WERI-Rb-1 (cell line): ENCODE data around the gene PMF1.

Source experiments
- DNase-seq: peaks from one replicate; pipeline ENCODE4 v3.0.0-alpha.2; 2020
- H3K27ac ChIP-seq: fragments of 250-450 bp; sonication (Bioruptor Pico); 2 replicates; pipeline ENCODE4 v1.5.1; 2020; ENCODE audit warnings: mild to moderate bottlenecking, moderate library complexity
- H3K27me3 ChIP-seq: fragments of 250-450 bp; sonication (Bioruptor Pico); 2 replicates; pipeline ENCODE4 v1.5.1; 2021; ENCODE audit warnings: mild to moderate bottlenecking, low read depth, moderate library complexity; ENCODE audit not compliant: insufficient read depth, severe bottlenecking
- H3K36me3 ChIP-seq: fragments of 250-450 bp; sonication (Bioruptor Pico); 2 replicates; pipeline ENCODE4 v1.5.1; 2020; ENCODE audit warnings: mild to moderate bottlenecking, moderate library complexity
- H3K4me3 ChIP-seq: 2 replicates; pipeline ENCODE4 v1.5.1; 2011; ENCODE audit warnings: low read depth, mild to moderate bottlenecking, control low read depth, low read length
- H3K9me3 ChIP-seq: fragments of 250-450 bp; sonication (Bioruptor Pico); 2 replicates; pipeline ENCODE4 v1.5.1; 2021; ENCODE audit warnings: mild to moderate bottlenecking, moderate library complexity; ENCODE audit not compliant: severe bottlenecking
- TF ChIP-seq, protein P1 (sequence below): IDR thresholded peaks from 2 replicates; pipeline ENCODE4 v1.5.1; 2011; ENCODE audit warnings: low read depth, mild to moderate bottlenecking, control low read depth, inconsistent platforms, low read length

PMF1 gene

DNA sequence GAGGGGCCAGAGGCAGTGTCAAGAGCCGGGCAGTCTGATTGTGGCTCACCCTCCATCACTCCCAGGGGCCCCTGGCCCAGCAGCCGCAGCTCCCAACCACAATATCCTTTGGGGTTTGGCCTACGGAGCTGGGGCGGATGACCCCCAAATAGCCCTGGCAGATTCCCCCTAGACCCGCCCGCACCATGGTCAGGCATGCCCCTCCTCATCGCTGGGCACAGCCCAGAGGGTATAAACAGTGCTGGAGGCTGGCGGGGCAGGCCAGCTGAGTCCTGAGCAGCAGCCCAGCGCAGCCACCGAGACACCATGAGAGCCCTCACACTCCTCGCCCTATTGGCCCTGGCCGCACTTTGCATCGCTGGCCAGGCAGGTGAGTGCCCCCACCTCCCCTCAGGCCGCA, 29.1 kb downstream of the PMF1 start, which contains the start of gene BGLAP:
TSS of gene BGLAP (plus strand) at position 259 of the 400 bp plus-strand sequence. CDS start at position 307, 48 bp downstream.
- peaks cover 42% of the 10 kb centered on the region for H3K36me3 ChIP-seq
- peaks cover 11% of the 10 kb centered on the region for H3K27me3 ChIP-seq
- DNase-seq: no peak
- H3K9me3 ChIP-seq: no peaks in the 10 kb centered on the region
- TF ChIP-seq, protein P1, sequence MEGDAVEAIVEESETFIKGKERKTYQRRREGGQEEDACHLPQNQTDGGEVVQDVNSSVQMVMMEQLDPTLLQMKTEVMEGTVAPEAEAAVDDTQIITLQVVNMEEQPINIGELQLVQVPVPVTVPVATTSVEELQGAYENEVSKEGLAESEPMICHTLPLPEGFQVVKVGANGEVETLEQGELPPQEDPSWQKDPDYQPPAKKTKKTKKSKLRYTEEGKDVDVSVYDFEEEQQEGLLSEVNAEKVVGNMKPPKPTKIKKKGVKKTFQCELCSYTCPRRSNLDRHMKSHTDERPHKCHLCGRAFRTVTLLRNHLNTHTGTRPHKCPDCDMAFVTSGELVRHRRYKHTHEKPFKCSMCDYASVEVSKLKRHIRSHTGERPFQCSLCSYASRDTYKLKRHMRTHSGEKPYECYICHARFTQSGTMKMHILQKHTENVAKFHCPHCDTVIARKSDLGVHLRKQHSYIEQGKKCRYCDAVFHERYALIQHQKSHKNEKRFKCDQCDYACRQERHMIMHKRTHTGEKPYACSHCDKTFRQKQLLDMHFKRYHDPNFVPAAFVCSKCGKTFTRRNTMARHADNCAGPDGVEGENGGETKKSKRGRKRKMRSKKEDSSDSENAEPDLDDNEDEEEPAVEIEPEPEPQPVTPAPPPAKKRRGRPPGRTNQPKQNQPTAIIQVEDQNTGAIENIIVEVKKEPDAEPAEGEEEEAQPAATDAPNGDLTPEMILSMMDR: no peak
- H3K4me3 ChIP-seq: no peak within 1 kb of the TSS
- H3K27ac ChIP-seq: no peak within 1 kb of the TSS

DNA sequence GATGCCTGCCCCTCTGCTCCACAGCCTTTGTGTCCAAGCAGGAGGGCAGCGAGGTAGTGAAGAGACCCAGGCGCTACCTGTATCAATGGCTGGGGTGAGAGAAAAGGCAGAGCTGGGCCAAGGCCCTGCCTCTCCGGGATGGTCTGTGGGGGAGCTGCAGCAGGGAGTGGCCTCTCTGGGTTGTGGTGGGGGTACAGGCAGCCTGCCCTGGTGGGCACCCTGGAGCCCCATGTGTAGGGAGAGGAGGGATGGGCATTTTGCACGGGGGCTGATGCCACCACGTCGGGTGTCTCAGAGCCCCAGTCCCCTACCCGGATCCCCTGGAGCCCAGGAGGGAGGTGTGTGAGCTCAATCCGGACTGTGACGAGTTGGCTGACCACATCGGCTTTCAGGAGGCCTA, 29.9 kb downstream of the PMF1 start:
- H3K36me3 ChIP-seq: peaks cover 34% of the 10 kb centered on the region
- H3K4me3 ChIP-seq: no peak overlapping the region
- H3K27ac ChIP-seq: no peak overlapping the region
- TF ChIP-seq, protein P1: no peak
- DNase-seq: no peak
- peaks cover 11% of the 10 kb centered on the region for H3K27me3 ChIP-seq
- no peaks in the 10 kb centered on the region for H3K9me3 ChIP-seq

GRCh38 chr1:156244126-156244525, 31.3 kb downstream of the PMF1 start:
- no peak overlapping the region for H3K4me3 ChIP-seq
- H3K27ac ChIP-seq: no peak overlapping the region
- H3K36me3 ChIP-seq: peaks cover 25% of the 10 kb centered on the region
- DNase-seq: no peak
- TF ChIP-seq, protein P1: no peak
- peaks cover 11% of the 10 kb centered on the region for H3K27me3 ChIP-seq
- no peaks in the 10 kb centered on the region for H3K9me3 ChIP-seq

GRCh38 chr1:156244712-156245111, 31.9 kb downstream of the PMF1 start:
- no peaks in the 10 kb centered on the region for H3K9me3 ChIP-seq

GRCh38 chr1:156245451-156246232, 32.8 kb downstream of the PMF1 start:
- H3K36me3 ChIP-seq: peaks cover 25% of the 10 kb centered on the region
- peaks cover 11% of the 10 kb centered on the region for H3K27me3 ChIP-seq
- no peaks in the 10 kb centered on the region for H3K9me3 ChIP-seq
- peak overlapping the region; percentile 13; the same call in 1 of the 2 replicates for H3K27ac ChIP-seq
- DNase-seq: peak; percentile 79
- H3K4me3 ChIP-seq: peak overlapping the region; percentile 44
- TF ChIP-seq, protein P1: no peak

More at GRCh38 chr1:156244712-156245111, 31.9 kb downstream of the PMF1 start:
- Histone ChIP-seq H3K36me3 (peaks cover 24% of the 10 kb centered on the region), H3K27ac (no peak overlapping the region), H3K27me3 (peaks cover 11% of the 10 kb centered on the region), H3K4me3 (no peak overlapping the region)
- no peak for DNase-seq
- TF ChIP-seq, protein P1: no peak
